Measurements from ENCODE around the gene TRMT2A. TPM values are rescaled to one million over a fixed set of nuclear protein-coding genes. Genes with fewer than 3 reads are reported as not detected.
"Not testable (repeated sequence)": the region's sequence is repeated elsewhere in the genome, so short reads cannot be mapped to it uniquely, and the experiment has no call there.

TRMT2A gene
- polyA plus RNA-seq, 4 donors: 44.9 to 58.1 (median 48.8) TPM

DNA sequence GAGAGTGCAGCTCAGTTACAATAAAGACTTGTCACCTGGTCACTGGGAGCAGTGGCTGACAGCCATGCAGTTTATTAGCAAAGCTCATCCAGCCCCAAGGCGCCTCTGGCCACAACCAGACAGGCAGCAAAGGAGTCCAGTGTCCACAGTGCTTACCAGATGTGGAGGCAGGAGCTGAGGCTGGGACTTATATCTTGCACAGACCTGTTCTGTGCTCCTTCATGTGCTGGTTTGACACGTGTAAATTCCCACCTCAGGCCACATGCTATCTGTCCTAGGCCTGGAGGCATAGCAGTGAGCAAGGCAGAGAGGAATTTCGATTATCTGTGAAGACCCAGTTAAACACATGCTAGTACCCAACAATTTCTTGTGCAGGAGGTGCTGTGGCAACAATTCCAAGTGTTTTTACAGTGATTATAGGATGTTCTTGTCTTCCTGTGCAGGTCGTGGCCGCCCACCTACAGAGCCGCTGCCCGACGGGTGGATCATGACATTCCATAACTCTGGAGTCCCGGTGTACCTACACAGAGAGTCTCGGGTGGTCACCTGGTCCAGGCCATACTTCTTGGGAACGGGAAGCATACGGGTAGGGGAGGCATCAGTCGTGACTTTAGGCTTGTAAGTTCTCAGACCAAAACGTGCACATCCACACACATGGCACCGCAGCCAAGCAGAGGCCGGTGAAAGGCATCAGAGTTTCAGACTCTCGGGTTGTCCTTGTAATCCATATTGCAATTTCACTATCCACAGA, 27.6 kb downstream of the TRMT2A start:
- DNase-seq (ENCODE audit: low read depth in 4 of 4, low spot score in 3 of 4): no peak

DNA sequence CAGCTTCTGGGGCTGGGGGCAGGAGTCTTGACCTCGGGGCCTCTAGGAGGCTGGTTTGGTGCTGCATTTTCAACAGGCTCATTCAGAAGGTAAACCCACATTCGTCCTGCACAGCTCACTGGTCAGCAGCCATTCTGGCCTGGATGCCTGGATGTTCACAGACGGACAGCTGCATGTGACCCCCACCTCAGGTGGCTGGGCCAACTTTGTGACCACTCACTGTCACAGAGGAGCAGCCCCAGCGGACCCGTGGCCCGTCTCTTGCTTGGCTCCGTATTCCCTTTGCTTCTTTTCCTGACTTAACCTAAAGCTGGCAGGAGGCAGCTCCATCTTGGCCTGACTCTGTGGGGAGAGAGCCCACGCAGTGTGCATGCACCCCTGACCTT, 28.8 kb downstream of the TRMT2A start:
- DNase-seq (ENCODE audit: low read depth in 4 of 4, low spot score in 3 of 4): no peak

DNA sequence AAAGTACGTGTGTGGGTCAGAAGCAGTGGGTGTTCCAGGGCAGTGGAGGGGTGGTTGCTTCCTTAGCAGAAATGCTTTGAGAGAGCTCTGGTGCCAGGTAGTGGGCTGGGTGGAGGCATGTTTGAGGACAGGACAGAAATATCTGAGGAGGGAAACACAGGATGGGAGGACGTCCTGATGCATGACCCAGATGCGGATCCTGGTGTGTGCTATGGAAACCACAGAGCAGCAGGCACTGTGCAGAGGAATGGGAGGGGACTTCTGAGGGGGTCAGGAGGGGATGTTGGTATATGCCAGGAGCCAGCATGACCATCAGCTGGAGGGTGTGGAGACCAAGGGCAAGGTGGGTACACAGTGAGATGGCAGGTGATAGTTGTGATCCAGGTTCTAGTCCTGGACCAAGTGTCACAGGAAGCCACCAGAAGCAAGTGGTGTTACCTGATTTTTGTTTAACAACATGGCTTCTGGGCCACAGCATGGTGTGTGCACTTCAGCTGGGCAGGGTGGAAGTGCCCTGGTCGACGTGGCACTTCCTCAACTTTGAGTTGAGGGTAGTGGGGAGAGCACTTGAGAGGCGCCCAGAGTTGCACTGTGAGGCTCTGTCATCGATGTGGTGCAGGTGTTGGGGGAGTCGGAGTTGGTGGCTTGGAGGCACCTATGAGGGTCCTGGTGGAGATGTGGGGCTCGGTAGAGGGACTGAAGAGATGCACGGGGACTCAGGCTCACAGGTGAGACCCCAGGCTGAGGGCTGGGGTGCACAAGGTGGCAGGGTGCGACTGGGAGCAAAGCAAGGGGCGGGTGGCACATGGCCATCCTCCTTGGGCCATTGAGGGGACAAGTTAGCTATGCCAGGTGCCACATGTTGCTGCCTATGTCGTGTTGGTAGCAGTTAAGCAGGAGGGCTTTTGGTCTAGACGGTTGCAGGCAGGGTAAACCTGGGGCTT, 29.4 kb downstream of the TRMT2A start:
- DNase-seq (ENCODE audit: low read depth in 4 of 4, low spot score in 3 of 4): no peak

DNA sequence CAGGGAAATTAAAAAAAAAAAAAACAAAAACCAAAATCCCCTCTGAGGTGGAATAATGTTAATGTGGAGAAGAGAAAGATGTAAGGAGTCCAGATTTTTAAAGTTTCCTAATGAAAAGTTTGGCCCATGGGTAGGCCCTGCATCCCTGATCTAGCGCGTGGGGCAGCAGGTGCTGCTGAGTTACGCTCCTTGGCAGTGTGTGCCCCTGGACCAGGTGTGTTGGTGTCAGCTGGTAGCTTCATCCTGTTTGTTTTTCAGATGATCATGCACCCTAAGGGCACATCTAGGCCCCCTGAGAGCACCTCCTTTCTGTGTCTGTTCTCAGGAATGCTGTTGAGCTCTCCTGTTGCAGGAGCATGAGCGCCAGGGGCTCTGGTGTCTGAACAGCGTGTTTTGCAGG, 30.3 kb downstream of the TRMT2A start:
- DNase-seq (ENCODE audit: low read depth in 4 of 4, low spot score in 3 of 4): no peak

DNA sequence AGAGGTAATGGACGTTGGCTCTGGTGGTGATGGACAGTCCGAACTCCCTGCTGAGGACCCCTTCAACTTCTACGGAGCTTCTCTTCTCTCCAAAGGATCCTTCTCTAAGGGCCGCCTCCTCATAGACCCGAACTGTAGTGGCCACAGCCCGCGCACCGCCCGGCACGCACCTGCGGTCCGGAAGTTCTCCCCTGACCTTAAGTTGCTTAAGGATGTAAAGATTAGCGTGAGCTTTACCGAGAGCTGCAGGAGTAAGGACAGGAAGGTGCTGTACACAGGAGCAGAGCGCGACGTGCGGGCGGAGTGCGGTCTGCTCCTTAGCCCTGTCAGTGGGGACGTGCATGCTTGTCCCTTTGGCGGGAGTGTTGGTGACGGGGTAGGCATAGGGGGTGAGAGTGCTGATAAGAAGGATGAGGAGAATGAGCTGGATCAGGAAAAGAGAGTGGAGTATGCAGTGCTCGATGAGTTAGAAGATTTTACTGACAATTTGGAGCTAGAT, 30.9 kb downstream of the TRMT2A start:
- DNase-seq (ENCODE audit: low read depth in 4 of 4, low spot score in 3 of 4): no peak

DNA sequence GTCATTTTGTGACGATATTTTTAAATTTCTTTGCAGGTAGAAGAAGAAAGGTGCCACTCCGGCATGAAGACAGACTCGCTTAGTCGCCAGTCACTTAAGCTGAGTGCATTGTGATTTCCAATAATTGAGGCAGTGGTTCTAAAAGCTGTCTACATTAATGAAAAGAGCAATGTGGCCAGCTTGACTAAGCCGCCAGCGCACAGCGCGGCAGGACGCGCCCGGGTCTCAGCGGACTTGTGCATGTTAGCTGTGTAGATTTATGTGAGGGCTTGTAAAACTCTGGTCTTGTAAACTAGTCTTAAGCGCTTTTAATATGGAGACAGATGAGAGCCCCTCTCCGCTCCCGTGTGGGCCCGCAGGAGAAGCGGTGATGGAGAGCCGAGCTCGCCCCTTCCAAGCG, 31.4 kb downstream of the TRMT2A start:
- DNase-seq (ENCODE audit: low read depth in 4 of 4, low spot score in 3 of 4): no peak

DNA sequence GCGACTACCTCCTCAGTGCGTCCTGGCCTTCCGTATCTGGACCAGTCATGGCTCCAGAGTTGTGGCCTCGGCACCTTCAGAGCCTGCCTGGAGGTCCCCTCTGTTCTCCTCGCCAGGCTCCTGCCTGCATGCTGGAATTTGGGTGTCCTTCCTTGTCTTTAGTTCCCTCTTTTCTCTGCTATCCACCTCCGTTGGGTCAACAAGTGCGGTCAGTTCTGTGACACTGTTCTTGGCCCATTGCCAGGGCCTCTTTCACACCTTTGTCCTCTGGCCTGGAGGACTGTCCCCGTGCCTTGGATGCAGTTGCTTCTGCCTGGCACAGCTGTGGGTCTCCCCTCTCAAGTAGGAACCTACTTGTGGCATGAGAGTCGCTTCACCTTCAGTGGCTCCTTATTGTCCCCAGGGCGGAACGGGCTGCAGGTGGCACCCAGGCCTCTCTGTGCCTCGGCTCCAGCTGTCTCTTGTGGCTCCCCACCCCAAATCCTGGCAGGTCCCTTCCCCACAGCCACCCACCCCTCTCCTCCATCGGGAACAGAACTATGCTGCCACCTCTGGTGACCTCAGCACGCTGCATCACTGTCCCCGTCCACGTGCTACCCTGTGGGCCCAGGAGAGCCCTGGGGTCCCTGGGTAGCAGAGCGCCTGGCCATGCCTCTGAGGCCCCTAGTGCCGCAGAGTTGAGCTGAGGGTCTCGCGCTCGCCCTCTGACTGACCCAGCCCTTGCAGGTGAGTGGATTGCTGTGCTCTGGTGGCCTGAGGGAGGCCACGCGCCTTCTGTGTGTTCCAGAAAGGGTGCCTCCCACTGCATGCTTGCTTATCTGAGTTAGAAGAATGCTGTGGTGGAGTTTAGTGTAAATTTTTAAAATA, 32.2 kb downstream of the TRMT2A start:
- no peak for DNase-seq (ENCODE audit: low read depth in 4 of 4, low spot score in 3 of 4)

DNA sequence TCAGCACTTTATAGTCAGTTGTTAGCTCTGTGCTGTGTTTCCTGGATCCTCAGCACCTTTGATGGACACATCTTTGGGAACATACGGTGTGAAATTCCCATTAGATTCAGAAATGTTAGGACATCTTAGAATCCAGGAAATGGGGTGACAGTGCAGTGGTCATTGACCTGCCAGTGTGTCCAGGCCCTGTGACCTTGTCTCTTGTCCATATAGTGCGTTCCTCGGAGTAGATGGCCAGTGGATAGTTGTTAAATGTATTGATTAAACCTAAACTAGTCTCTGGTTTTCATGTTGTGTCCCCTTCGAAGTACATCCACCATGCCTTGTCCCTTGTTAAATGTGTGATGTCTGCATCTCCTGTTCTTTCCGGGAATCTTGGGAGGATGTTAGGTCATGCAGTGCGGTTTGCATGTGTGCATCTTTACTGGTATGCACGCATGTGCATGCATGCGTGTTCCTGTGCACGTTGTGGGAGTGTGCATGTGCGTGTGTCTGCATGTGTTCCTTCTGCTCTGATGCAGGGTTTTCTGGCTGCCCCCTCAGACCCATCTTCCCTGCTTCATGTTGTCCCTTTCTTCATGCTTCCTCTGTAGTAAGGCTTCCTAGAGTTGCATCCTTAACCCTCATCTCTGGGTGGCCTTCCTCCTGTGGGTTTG, 33.0 kb downstream of the TRMT2A start:
- no peak for DNase-seq (ENCODE audit: low read depth in 4 of 4, low spot score in 3 of 4)

DNA sequence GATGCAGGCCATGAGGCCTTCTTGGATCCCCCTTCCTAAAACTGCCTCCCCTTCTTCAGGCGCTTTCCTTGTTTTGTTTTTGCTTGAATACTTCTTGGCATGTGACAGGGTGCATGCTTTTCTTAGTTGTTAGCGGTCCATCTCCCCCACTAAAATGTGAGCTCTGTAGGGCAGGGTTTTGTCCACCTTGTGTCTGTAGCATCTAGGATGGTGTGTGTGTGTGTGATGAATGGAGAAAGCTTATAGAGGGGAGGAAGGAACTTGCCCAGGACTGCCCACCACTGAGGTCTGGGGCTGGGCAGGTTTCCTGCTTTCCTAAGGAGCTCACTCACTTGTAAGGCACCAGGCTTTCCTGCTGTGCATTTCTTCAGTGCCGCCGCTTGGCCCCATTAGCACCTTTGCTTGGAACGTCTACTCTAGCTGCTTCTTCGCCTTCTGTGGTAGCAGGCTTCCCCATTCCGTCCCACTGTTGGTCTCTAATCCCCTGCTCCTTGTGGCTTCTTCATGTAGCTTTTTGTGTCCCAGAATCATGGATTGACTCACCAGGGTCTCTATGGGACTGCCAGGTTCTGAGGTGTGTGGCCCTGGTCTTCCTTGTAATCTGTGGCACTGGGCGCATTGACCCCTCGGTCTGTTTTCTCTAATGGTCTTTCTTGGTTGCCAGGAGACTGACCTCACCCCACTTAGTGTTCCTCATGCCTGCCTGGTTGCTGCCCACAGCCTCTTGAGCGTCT, 33.7 kb downstream of the TRMT2A start:
- DNase-seq (ENCODE audit: low read depth in 4 of 4, low spot score in 3 of 4): no peak

DNA sequence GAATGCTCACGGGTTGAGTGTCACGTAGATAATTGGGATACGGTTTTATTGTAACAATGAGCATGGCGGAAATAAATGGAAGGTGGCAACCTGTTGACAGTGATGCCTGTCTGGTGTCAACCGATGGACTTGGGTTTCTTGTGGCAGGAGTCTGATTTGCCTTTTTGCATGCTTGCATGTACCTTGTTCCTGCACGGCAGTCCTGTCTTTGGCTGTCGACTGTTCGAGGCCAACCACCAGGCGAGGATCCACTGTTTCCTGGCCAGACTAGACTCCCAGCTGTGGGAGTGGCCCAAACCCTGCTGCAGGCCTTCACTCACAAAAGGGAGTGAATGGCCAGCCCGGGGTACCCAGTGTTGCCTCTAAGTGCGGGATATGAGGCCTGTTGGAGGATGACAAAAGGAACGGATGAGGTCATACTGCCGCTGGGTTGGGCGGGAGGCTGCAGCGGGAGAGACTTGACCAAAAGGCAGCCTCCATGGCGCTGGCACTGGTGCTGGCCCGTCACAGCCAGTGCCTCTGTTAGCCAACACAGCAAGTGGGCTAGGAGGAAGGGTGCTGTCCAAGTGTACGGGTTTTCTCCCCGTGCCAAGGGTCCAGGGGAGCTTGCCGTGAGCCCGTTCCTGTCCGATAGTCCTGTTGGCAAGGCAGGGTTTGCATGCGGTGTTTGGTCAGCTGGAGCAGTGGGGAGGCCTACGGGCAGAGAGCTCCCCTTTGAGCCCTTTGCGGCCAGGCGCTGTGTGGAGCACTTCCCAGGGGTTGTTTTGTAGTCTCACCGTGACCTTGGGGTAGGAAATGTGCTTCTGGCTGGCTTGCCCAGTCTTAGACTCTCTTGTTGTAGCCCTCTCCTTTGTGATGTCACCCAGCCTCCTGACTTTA, 36.0 kb downstream of the TRMT2A start:
- DNase-seq (ENCODE audit: low read depth in 4 of 4, low spot score in 3 of 4): peak in 3 of 4 donors; percentile 12 to 16 (median 13)

DNA sequence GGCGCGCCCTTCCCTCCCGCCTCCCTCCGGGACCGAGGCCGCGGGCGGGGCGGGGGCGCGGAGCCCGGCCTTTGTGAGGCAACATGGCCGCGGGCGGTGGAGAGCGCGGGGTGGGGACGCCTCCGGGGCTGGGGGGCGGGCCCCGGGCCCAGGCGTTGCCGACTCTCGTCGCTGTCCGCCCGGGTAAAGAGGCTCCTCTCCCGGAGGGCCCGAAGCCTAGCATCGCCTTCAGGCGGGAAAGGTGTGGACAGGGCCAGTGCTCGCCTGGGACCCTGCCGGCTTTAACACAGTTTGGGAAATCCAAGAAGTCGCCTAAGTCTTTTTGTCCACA, 36.6 kb downstream of the TRMT2A start:
- DNase-seq (ENCODE audit: low read depth in 4 of 4, low spot score in 3 of 4): peak in 3 of 4 donors; percentile 3 to 33 (median 8)

DNA sequence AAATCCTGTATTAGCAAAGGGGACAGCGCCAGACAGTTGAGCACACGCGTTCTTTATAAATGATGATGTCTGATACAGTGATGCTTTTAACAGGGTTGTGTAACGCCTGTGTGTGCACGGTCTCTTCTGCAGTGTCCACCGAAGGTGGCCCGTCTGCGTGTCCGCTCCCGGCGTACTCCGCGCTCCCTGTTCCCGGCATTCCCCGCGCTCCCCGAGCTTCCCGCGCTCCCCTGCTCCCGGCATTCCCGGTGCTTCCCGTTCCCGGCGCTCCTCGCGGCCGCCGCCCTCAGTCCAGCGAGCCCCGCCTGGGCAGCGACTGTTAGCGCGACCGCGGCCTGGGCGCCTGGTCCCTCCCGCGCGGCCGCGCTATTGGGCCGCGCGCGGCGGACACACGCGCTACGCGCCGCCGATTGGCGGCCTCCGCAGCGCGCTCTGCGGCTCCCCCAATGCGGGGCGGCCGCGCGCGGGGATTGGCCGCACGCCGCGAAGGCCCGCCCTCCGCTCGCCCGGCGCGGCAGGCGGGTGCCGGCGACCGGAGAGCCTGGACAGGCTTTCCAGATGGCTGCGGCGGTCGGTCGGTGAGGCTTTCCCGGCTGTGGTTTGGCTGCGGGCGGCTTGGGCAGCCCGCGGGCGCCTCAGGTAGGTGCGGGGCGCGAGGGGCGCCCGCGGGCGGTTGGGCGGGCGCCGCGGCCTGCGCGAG, 37.1 kb downstream of the TRMT2A start, which contains the start of gene DGCR8:
TSS of gene DGCR8 (plus strand) at position 497 of the 700 bp plus-strand sequence. CDS start 5,723 bp downstream, outside the sequence.
- DNase-seq (ENCODE audit: low read depth in 4 of 4, low spot score in 3 of 4): peak; percentile 90 to 95 (median 94)

DNA sequence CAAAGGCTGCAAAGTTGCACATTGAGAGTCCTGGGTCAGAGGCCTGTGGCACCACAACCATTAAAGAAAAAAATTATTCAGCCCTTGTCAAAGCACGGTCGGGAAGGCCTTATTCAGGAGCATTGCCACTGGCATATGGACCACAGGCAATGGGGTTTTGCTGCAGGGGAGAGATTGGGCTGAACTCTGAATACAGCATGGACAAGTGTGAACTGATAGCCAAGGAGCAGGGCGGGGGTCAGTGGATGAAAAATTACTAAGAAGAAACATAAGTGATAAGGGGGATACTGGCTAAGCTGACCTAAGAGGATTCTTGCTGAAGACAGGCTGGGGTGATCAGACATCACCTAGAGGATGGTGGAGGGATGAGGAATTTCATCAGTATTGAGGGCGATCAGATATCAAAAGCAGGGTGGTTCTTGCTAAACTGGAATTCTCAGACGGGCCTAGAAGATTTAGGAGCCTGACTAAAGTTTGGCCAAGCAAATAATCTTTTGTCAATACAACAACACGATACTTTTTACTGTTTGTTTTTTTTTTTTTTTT, 40.3 kb downstream of the TRMT2A start:
- DNase-seq (ENCODE audit: low read depth in 4 of 4, low spot score in 3 of 4): no peak

DNA sequence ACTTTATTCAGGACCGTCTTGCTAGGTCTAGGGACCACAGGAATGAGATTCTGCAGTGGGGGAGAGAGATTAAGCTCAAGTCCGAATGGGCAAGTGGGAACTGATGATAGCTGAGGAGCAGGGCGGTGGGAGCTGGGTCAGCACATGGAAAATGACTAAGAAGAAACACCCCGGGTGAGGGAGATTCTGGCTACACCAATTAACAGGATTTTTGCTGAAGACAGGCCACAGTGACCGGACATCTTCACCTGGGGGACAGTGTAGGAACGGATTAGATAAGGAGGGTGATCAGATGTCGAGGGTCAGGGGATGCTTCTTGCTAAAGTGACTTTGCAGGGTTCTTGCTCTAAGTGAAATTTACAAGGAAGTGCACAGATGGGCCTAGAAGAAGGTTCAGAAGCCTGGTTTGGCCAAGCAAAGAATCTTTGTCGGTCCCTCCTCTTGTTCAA, 45.5 kb downstream of the TRMT2A start:
- DNase-seq (ENCODE audit: low read depth in 4 of 4, low spot score in 3 of 4): no peak

DNA sequence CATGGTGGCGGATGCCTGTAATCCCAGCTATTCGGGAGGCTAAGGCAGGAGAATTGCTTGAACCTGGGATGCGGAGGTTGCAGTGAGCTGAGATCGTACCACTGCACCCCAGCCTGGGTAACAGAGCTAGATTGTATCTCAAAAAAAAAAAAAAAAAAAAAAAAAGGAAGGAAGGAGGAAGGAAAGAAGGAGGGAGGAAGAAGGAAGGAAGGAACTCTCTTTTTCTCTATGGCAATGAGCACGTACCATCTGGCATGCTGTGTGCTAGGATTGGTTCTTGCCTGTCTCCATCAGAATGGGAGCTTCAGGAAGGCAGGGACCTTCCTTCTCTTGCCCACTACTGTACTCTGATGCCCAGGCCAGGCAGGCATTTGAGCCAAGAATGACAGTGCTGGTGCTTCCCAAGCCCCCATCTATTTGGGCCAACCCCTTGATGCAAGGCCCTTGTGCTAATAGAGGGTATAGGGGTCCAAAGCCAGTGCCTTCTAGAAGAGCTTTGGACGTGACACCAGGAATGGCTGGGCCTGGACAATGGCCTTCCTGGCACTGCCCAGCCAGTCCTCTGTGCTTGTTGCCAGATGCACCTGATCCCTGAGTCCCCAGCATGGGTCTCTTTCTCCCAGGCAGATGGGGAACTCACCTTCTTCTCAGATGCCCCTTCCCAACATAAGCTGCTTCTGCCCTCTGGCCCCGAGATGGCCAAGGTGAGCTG, 47.5 kb downstream of the TRMT2A start:
- DNase-seq (ENCODE audit: low read depth in 4 of 4, low spot score in 3 of 4): no peak

DNA sequence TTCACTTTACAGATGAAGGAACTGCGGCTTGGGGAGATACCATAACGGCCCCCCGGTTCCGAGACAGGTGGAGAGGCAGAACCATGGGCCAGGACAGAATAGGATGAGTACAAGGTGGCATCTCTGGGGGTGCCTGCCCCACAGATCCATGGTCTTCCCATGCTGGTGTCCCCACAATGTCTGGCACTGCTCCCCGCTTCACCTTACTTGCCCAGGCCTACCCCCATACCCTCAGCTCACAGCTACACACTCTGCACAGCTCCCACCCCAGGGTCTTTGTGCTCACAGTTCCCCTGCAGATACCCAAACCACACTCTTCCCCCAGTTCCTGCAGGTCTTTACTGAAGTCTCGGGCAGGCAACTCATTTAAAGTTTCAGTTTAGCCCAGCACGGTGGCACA, 48.4 kb downstream of the TRMT2A start:
- DNase-seq (ENCODE audit: low read depth in 4 of 4, low spot score in 3 of 4): no peak

DNA sequence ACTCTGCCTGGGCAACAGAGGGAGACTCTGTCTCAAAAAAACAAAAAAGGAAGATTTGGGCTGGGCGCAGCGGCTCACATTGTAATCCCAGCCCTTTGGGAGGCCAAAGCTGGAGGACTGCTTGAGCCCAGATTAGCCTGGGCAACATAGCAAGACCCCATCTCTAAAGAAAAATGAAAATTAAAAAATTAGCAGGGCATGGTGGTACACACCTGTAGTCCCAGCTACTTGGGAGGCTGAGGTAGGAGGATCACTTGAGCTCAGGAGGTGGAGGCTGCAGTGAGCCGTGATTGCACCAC, 49.7 kb downstream of the TRMT2A start:
- not testable (repeated sequence) for DNase-seq (ENCODE audit: low read depth in 4 of 4, low spot score in 3 of 4)
